IMR-90 (cell line): Measurements from ENCODE around the gene ALS2. TPM values are rescaled to one million over a fixed set of nuclear protein-coding genes. Genes with fewer than 3 reads are reported as not detected.

Source experiments
- ATAC-seq: fragments of 200-7000 bp; cut with Tn5 transposase; 2 replicates; pipeline ENCODE4 v1.9.1; 2020; ENCODE audit warnings: low read depth, mild to moderate bottlenecking, moderate library complexity
- BruUV-seq: library from RNA; stranded (reverse); fragments of 400-500 nt; replicated peaks from 2 replicates; lab custom pipeline; 2021; lab: Mats Ljungman, UMichigan
- CTCF ChIA-PET: fragments of 300-600 bp; formaldehyde crosslinking; extraction: SDS; loops from one replicate; lab custom pipeline; 2021; ENCODE audit warnings: antibody characterized with exemption; lab: Yijun Ruan, JAX
- POLR2A ChIA-PET: fragments of 300-600 bp; sonication (Branson Sonifier 250); formaldehyde crosslinking; loops from one replicate; lab custom pipeline; 2022; ENCODE audit warnings: antibody characterized with exemption; ENCODE audit not compliant: unreplicated experiment; lab: Charles Lee
- DNase-seq: peaks from one replicate; pipeline ENCODE4 v3.0.0; 2013
- H2AFZ ChIP-seq: replicated peaks from 2 replicates; pipeline ENCODE3; 2013; ENCODE audit warnings: low read length, mild to moderate bottlenecking; ENCODE audit not compliant: poor library complexity
- H2AK5ac ChIP-seq: 2 replicates; pipeline ENCODE4 v1.6.1; 2013; ENCODE audit warnings: low read depth, low read length, inconsistent platforms
- H2AK9ac ChIP-seq: replicated peaks from 2 replicates; pipeline ENCODE3; 2013; ENCODE audit warnings: mild to moderate bottlenecking, low read depth, low read length, moderate library complexity; ENCODE audit not compliant: poor library complexity
- H2BK120ac ChIP-seq: 2 replicates; pipeline ENCODE4 v1.6.1; 2013; ENCODE audit warnings: low read depth, low read length, inconsistent platforms
- H2BK15ac ChIP-seq: 3 replicates; pipeline ENCODE4 v1.6.1; 2013; ENCODE audit warnings: low read depth, low read length, inconsistent platforms
- H2BK20ac ChIP-seq: 2 replicates; pipeline ENCODE4 v1.6.1; 2013; ENCODE audit warnings: low read depth, mild to moderate bottlenecking, inconsistent platforms, low read length, moderate library complexity
- H2BK5ac ChIP-seq: 2 replicates; pipeline ENCODE4 v1.6.1; 2013; ENCODE audit warnings: mild to moderate bottlenecking, low read depth, low read length, inconsistent platforms; ENCODE audit not compliant: poor library complexity, severe bottlenecking
- H3K14ac ChIP-seq: replicated peaks from 2 replicates; pipeline ENCODE4 v1.6.1; 2013; ENCODE audit warnings: low read depth, low read length, inconsistent platforms
- H3K18ac ChIP-seq: 2 replicates; pipeline ENCODE4 v1.6.1; 2013; ENCODE audit warnings: low read depth, low read length, control low read depth
- H3K23ac ChIP-seq: 2 replicates; pipeline ENCODE4 v1.6.1; 2013; ENCODE audit warnings: low read depth, low read length, inconsistent platforms
- H3K27ac ChIP-seq: 2 replicates; pipeline ENCODE4 v1.5.1; 2013; ENCODE audit warnings: mild to moderate bottlenecking, control low read depth, low read length; ENCODE audit not compliant: insufficient read depth
- H3K27me3 ChIP-seq: 2 replicates; pipeline ENCODE4 v1.6.1; 2013; ENCODE audit warnings: low read length; ENCODE audit not compliant: control insufficient read depth, insufficient read depth
- H3K36me3 ChIP-seq: 2 replicates; pipeline ENCODE4 v1.6.1; 2013; ENCODE audit warnings: low read length, mixed read lengths; ENCODE audit not compliant: control insufficient read depth, insufficient read depth
- H3K4ac ChIP-seq: 2 replicates; pipeline ENCODE4 v1.6.1; 2013; ENCODE audit warnings: low read depth, low read length, inconsistent platforms
- H3K4me1 ChIP-seq: 2 replicates; pipeline ENCODE4 v1.6.1; 2013; ENCODE audit warnings: low read length, mixed read lengths; ENCODE audit not compliant: control insufficient read depth, insufficient read depth
- H3K4me2 ChIP-seq: 2 replicates; pipeline ENCODE4 v1.6.1; 2013; ENCODE audit warnings: low read depth, mild to moderate bottlenecking, control low read depth, low read length, moderate library complexity
- H3K4me3 ChIP-seq: 2 replicates; pipeline ENCODE4 v1.5.1; 2013; ENCODE audit warnings: low read depth, mild to moderate bottlenecking, control low read depth, low read length, moderate library complexity; ENCODE audit not compliant: insufficient read depth
- H3K56ac ChIP-seq: 2 replicates; pipeline ENCODE4 v1.6.1; 2013; ENCODE audit warnings: low read length, inconsistent platforms; ENCODE audit not compliant: insufficient read depth; ENCODE audit errors: extremely low read depth
- H3K79me1 ChIP-seq, 2 experiments: 2 replicates each; pipeline ENCODE4 v1.6.1; 2013; ENCODE audit warnings: low read length in 2 of 2, inconsistent platforms in 1 of 2, low read depth in 1 of 2
- H3K9ac ChIP-seq: 2 replicates; pipeline ENCODE4 v1.6.1; 2013; ENCODE audit warnings: low read depth, low read length, control low read depth
- H3K9me1 ChIP-seq: 2 replicates; pipeline ENCODE4 v1.6.1; 2013; ENCODE audit warnings: low read length, inconsistent platforms; ENCODE audit not compliant: insufficient read depth
- H3K9me3 ChIP-seq: 2 replicates; pipeline ENCODE4 v1.6.1; 2013; ENCODE audit warnings: low read length; ENCODE audit not compliant: control insufficient read depth, insufficient read depth
- H4K20me1 ChIP-seq: 2 replicates; pipeline ENCODE4 v1.6.1; 2013; ENCODE audit warnings: low read length, inconsistent platforms; ENCODE audit not compliant: insufficient read depth
- H4K5ac ChIP-seq: 2 replicates; pipeline ENCODE4 v1.6.1; 2013; ENCODE audit warnings: mild to moderate bottlenecking, low read depth, low read length, control low read depth
- H4K8ac ChIP-seq, 2 experiments: 2 replicates each; pipeline ENCODE4 v1.6.1; 2013; ENCODE audit warnings: low read depth in 2 of 2, low read length in 2 of 2, control low read depth in 1 of 2, inconsistent platforms in 1 of 2
- H4K91ac ChIP-seq: 2 replicates; pipeline ENCODE4 v1.6.1; 2013; ENCODE audit warnings: low read depth, low read length, inconsistent platforms; ENCODE audit not compliant: insufficient read depth
- BHLHE40 ChIP-seq: fragments of 150-350 bp; IDR thresholded peaks from 2 replicates; pipeline ENCODE4 v1.6.1; 2016; ENCODE audit warnings: mild to moderate bottlenecking, low read depth, low read length
- FOS ChIP-seq: fragments of 150-350 bp; IDR thresholded peaks from 2 replicates; pipeline ENCODE4 v1.6.1; 2016; ENCODE audit warnings: low read depth, low read length
- MAFK ChIP-seq: IDR thresholded peaks from 2 replicates; pipeline ENCODE4 v1.6.1; 2012; ENCODE audit warnings: low read depth, low read length, improper control_type of control experiment
- MAZ ChIP-seq: IDR thresholded peaks from 2 replicates; pipeline ENCODE4 v1.6.1; 2012; ENCODE audit warnings: low read depth, mild to moderate bottlenecking, low read length, improper control_type of control experiment, moderate library complexity, borderline replicate concordance
- POLR2A ChIP-seq: IDR thresholded peaks from 2 replicates; pipeline ENCODE4 v1.6.1; 2012; ENCODE audit warnings: mild to moderate bottlenecking, low read depth, low read length
- RAD21 ChIP-seq: IDR thresholded peaks from 2 replicates; pipeline ENCODE4 v1.6.1; 2012; ENCODE audit warnings: low read length, improper control_type of control experiment
- RFX5 ChIP-seq: IDR thresholded peaks from 2 replicates; pipeline ENCODE4 v1.8.0; 2012; ENCODE audit warnings: low read depth, mild to moderate bottlenecking, low read length, moderate library complexity
- USF2 ChIP-seq: fragments of 150-350 bp; IDR thresholded peaks from 2 replicates; pipeline ENCODE4 v1.6.1; 2017; ENCODE audit warnings: mild to moderate bottlenecking, antibody characterized with exemption, low read length, low read depth
- WGBS, 2 experiments: methylation state at CpG; one replicate each; pipeline versions ENCODE4 v1.1.5 to v1.1.7; 2013; ENCODE audit warnings: missing lambda C conversion rate in 2 of 2; ENCODE audit not compliant: insufficient read length in 1 of 2; ENCODE audit errors: extremely low coverage in 2 of 2; 5-methylcytosine and 5-hydroxymethylcytosine counted together
- dilution Hi-C: fragments of 300-500 bp; cut with HindIII; formaldehyde crosslinking; loops from one replicate; pipeline ENCODE4 v1.14.3; 2018; ENCODE audit warnings: low sequenced_read_pairs; ENCODE audit not compliant: unreplicated experiment
- in situ Hi-C: fragments of 300-500 bp; cut with MboI; formaldehyde crosslinking; loops from 3 replicates; pipeline ENCODE4 v1.14.3; 2019; ENCODE audit warnings: low sequenced_read_pairs, inconsistent platforms, mixed read lengths
- intact Hi-C: fragments of 100-400 bp; cut with micrococcal nuclease; formaldehyde crosslinking; loops from 2 replicates; pipeline ENCODE4 v1.10.0; 2022
- polyA plus RNA-seq, 3 experiments: library from polyadenylated mRNA; depleted of rRNA; stranded (reverse); fragments of >200 nt; gene quantifications; 2 replicates each; pipeline ENCODE4 v1.2.3, GENCODE V29; 2012; ENCODE audit warnings: low replicate concordance in 1 of 3
- total RNA-seq: library from RNA; depleted of rRNA; stranded (reverse); fragments of >200 nt; gene quantifications from 2 replicates; pipeline ENCODE4 v1.2.3, GENCODE V29; 2012

ALS2 gene
- total and polyA plus RNA-seq, 2 of the 4 experiments (the other 2 are of a cell fraction) = 14.4 to 42.3 TPM

- ATAC-seq = no peak
- Histone ChIP-seq H3K23ac (no peak overlapping the region), H3K27me3 (no peaks in the 10 kb centered on the region), H3K9me1 (0 out of 2 replicates have a peak, but pooled peaks cover 2% of the 10 kb centered on the region), H2BK120ac (no peak overlapping the region), H3K9ac (no peak overlapping the region), H3K4ac (no peak overlapping the region), H4K5ac (no peak overlapping the region), H3K18ac (no peak overlapping the region), H3K4me2 (no peak overlapping the region), H3K14ac (no peak overlapping the region), H3K79me1 (no peaks in the 10 kb centered on the region), H4K20me1 (no peaks in the 10 kb centered on the region), H3K9me3 (no peaks in the 10 kb centered on the region), H3K4me1 (no peaks in the 10 kb centered on the region; the same call in 1 of the 2 replicates), H2AK9ac (no peak overlapping the region), H2BK5ac (no peak overlapping the region), H3K56ac (no peak overlapping the region), H3K4me3 (no peak overlapping the region), H2AFZ (no peak overlapping the region), H2BK15ac (no peak overlapping the region), H3K27ac (no peak overlapping the region), H4K8ac (no peak overlapping the region), H2AK5ac (no peak overlapping the region), H4K91ac (no peak overlapping the region), H3K36me3 (no peaks in the 10 kb centered on the region), H2BK20ac (no peak overlapping the region)
- TF ChIP-seq RAD21 (no peak), MAFK (no peak), USF2 (no peak), RFX5 (no peak), FOS (no peak), MAZ (no peak), BHLHE40 (no peak), POLR2A (no peak)
- no CpG with 5 or more reads among the region's 3 CpGs for WGBS, 2 experiments
- no peak for DNase-seq
- no TSS peak for BruUV-seq
- intact Hi-C loops (no loop called here), dilution Hi-C loops (no loop called here), in situ Hi-C loops (no loop called here)
- CTCF ChIA-PET = no interaction called here
- POLR2A ChIA-PET = no interaction called here
These were observed 7.6 kb upstream of the ALS2 start for GRCh38 chr2:201788371-201788770.
